GM13976 (cell line): Measurements from ENCODE around the gene FANCM.

Source experiments
- DNase-seq: peaks from one replicate; pipeline ENCODE4 v3.0.0; 2012; ENCODE audit warnings: low spot score
- CTCF ChIP-seq: IDR thresholded peaks from 2 replicates; pipeline ENCODE4 v1.5.1; 2012; ENCODE audit warnings: borderline replicate concordance, mild to moderate bottlenecking; ENCODE audit not compliant: insufficient read depth; ENCODE audit errors: extremely low read depth, missing control alignments, control extremely low read depth
- in situ Hi-C: fragments of 300-500 bp; cut with MboI; formaldehyde crosslinking; loops from one replicate; pipeline ENCODE4 v1.12.0; 2022; ENCODE audit warnings: low sequenced_read_pairs, mixed read lengths, inconsistent platforms; ENCODE audit not compliant: unreplicated experiment

Gene FANCM

GRCh38 chr14:45135659-45136395, at the start of gene FANCM:
TSS of gene FANCM (plus strand) at chr14:45135930. CDS start at chr14:45136032, 102 bp downstream.
- in situ Hi-C loops: no loop called here
- no peak for TF ChIP-seq CTCF
- DNase-seq: peak; percentile 86

- in situ Hi-C loops: no loop called here
- peak; percentile 40 for DNase-seq
- TF ChIP-seq CTCF: no peak
Measured at GRCh38 chr14:45089813-45090212, 45.9 kb upstream of the FANCM start.

GRCh38 chr14:45091710-45092109, 44.0 kb upstream of the FANCM start:
- no peak for TF ChIP-seq CTCF
- no peak for DNase-seq
- in situ Hi-C loops: no loop called here

- DNase-seq: no peak
- in situ Hi-C loops: no loop called here
- no peak for TF ChIP-seq CTCF
Measured at GRCh38 chr14:45094275-45094674, 41.5 kb upstream of the FANCM start.

GRCh38 chr14:45095143-45095542, 40.6 kb upstream of the FANCM start:
- no peak for DNase-seq
- TF ChIP-seq CTCF: no peak
- in situ Hi-C loops: no loop called here

- no peak for DNase-seq
- in situ Hi-C loops: no loop called here
Measured at GRCh38 chr14:45096218-45096617, 39.5 kb upstream of the FANCM start.

More at GRCh38 chr14:45096218-45096617, 39.5 kb upstream of the FANCM start:
- TF ChIP-seq CTCF: no peak
